ENCODE data around the gene CAB39L. TPM values are rescaled to one million over a fixed set of nuclear protein-coding genes. Genes with fewer than 3 reads are reported as not detected.

The CAB39L gene
- total and polyA plus RNA-seq, 2 of the 13 experiments (the other 11 are each of a cell fraction or from before 2014, with no cell fraction given): 3.1 to 6.1 TPM

GRCh38 chr13:49435992-49436391 is 7.9 kb downstream of the CAB39L start (continued):
- TF ChIP-seq ZNF281 (CRISPR knock-in tag; IDR thresholded peaks at IDR 0.05; ENCODE audit: borderline replicate concordance): no peak
- no peak for TF ChIP-seq YY1 (IDR thresholded peaks at IDR 0.05; ENCODE audit: insufficient read depth, insufficient replicate concordance, low read depth, low read length)
- no peak for TF ChIP-seq RAD21 (CRISPR knock-in tag; IDR thresholded peaks at IDR 0.05)

- Histone ChIP-seq H3K9me3 (ENCODE audit: low read length) (no peaks in the 10 kb centered on the region), H3K79me2 (ENCODE audit: insufficient read depth, low read length) (no peaks in the 10 kb centered on the region), H3K36me3 (replicated peaks in 1 of 2; ENCODE audit: control insufficient read depth in 1 of 2, insufficient read depth in 2 of 2, low read length in 2 of 2) (no peaks in the 10 kb centered on the region), H3K9ac (ENCODE audit: insufficient read depth, low read depth, low read length) (no peak overlapping the region), H3K4me3 (replicated peaks in 1 of 3; ENCODE audit: insufficient read depth in 1 of 3, low read depth in 2 of 3, low read length in 3 of 3) (no peak overlapping the region), H4K20me1 (ENCODE audit: insufficient read depth, low read length) (no peaks in the 10 kb centered on the region), H3K4me1 (ENCODE audit: insufficient read depth, low read length) (no peaks in the 10 kb centered on the region), H2AFZ (ENCODE audit: low read length) (no peak overlapping the region), H3K27ac (ENCODE audit: extremely low read length, insufficient read depth, low read length) (no peak overlapping the region), H3K4me2 (ENCODE audit: low read depth, low read length) (no peak overlapping the region), H3K27me3 (ENCODE audit: control insufficient read depth in 1 of 2, insufficient read depth in 2 of 2, low read length in 2 of 2) (no peaks in the 10 kb centered on the region)
- ATAC-seq: no peak
- DNase-seq (ENCODE audit: low spot score): no peak
- ChIA-PET POLR2A (interaction anchor here (1.9 kb wide), 1 partner anchor 14 kb away, joined by 7 read pairs; the partner anchor contains the start of genes CAB39L and SETDB2), CTCF (ENCODE audit: low intra/inter-chr PET ratio, low total read pairs) (no interaction called here)
- no TSS peak for BruUV-seq (replicated peaks)
- no peak for FAIRE-seq
- intact Hi-C loops (cut with micrococcal nuclease; ENCODE audit: unreplicated experiment): no loop called here
- in situ Hi-C loops (cut with HindIII; ENCODE audit: extremely low pct_ligation_motif_present, low pct_unique_long_range_greater_than_20kb): loop anchor here (10.0 kb wide), 1 partner anchor 124 kb away; no protein-coding TSS in a partner anchor
- 100% methylated on average over 1 of the region's 1 CpG for WGBS (ENCODE audit: low lambda C conversion rate)
- TF ChIP-seq SRSF9 (IDR thresholded peaks at IDR 0.05; ENCODE audit: borderline replicate concordance, insufficient read depth, low read depth, low read length, poor library complexity, severe bottlenecking): no peak
- no peak for TF ChIP-seq ZNF652 (CRISPR knock-in tag; IDR thresholded peaks at IDR 0.05; ENCODE audit: borderline replicate concordance, low read depth)
- no peak for TF ChIP-seq ZNF337 (CRISPR knock-in tag; IDR thresholded peaks at IDR 0.05; ENCODE audit: borderline replicate concordance, low read depth)
- TF ChIP-seq ZBTB26 (CRISPR knock-in tag; IDR thresholded peaks at IDR 0.05; ENCODE audit: borderline replicate concordance): no peak
- no peak for TF ChIP-seq ZNF136 (CRISPR knock-in tag; IDR thresholded peaks at IDR 0.05; ENCODE audit: low read depth)
- no peak for TF ChIP-seq DZIP1 (CRISPR knock-in tag; IDR thresholded peaks at IDR 0.05)
Measured at GRCh38 chr13:49429121-49429520, 14.7 kb downstream of the CAB39L start.

All from HepG2 (cell line).